GM19467 (cell line): ENCODE results near the gene MAK.
"Not testable (repeated sequence)": the region's sequence is repeated elsewhere in the genome, so short reads cannot be mapped to it uniquely, and the experiment has no call there.

ENCODE experiments used
- ATAC-seq: cut with Tn5 transposase; IDR thresholded peaks from one replicate; pipeline ENCODE4 v1.9.1; 2021; ENCODE audit warnings: mild to moderate bottlenecking, moderate library complexity; ENCODE audit not compliant: unreplicated experiment

Gene MAK

GRCh38 chr6:10733151-10733715 is 105.1 kb downstream of the MAK start:
- ATAC-seq = no peak

GRCh38 chr6:10730254-10730653 is 108.1 kb downstream of the MAK start:
- ATAC-seq = no peak

- ATAC-seq = no peak
Measured at GRCh38 chr6:10725716-10726115, 112.6 kb downstream of the MAK start.

- no peak for ATAC-seq
Measured at GRCh38 chr6:10725044-10725443, 113.3 kb downstream of the MAK start.

- ATAC-seq = no peak
Measured at GRCh38 chr6:10723567-10723881, 114.8 kb downstream of the MAK start.

GRCh38 chr6:10722820-10723566 is 115.3 kb downstream of the MAK start, which contains the start of gene TMEM14C:
TMEM14C (plus strand) TSS chr6:10723070; CDS start chr6:10724614, 1,544 bp downstream.
- ATAC-seq = peak; percentile 99

GRCh38 chr6:10722570-10722819 is 115.8 kb downstream of the MAK start:
- no peak for ATAC-seq

- ATAC-seq = no peak
Measured at GRCh38 chr6:10721850-10722569, 116.3 kb downstream of the MAK start.

GRCh38 chr6:10720960-10721849 is 117.1 kb downstream of the MAK start:
- not testable (repeated sequence) for ATAC-seq

GRCh38 chr6:10720265-10720959 is 117.9 kb downstream of the MAK start:
- no peak for ATAC-seq

- no peak for ATAC-seq
Measured at GRCh38 chr6:10719964-10720264, 118.4 kb downstream of the MAK start.

- ATAC-seq = no peak
Measured at GRCh38 chr6:10719296-10719963, 118.9 kb downstream of the MAK start.

- ATAC-seq = no peak
Measured at GRCh38 chr6:10713962-10714361, 124.4 kb downstream of the MAK start.
